ENCODE results near the gene TRIM59.
A peak's percentile ranks its signal among the peaks of the same experiment; 100 is the strongest.

TRIM59 gene

GRCh38 chr3:160401291-160402095, 48.1 kb downstream of the TRIM59 start:
- peak; percentile 72 for DNase-seq

- no peak for DNase-seq
Measured at GRCh38 chr3:160400702-160401150, 48.9 kb downstream of the TRIM59 start.

- peak; percentile 39 for DNase-seq
Measured at GRCh38 chr3:160400030-160400701, 49.4 kb downstream of the TRIM59 start.

- DNase-seq = peak; percentile 96
Measured at GRCh38 chr3:160399125-160400029, 50.2 kb downstream of the TRIM59 start, which contains the start of the genes IFT80 and SMC4. TSS of gene IFT80 (minus strand) at chr3:160399225. CDS start at chr3:160384600, 14,625 bp downstream. TSS of gene SMC4 (plus strand) at chr3:160399650. CDS start at chr3:160400827, 1,177 bp downstream.

GRCh38 chr3:160398820-160399124, 50.8 kb downstream of the TRIM59 start:
- DNase-seq = no peak

GRCh38 chr3:160395297-160395696, 54.3 kb downstream of the TRIM59 start:
- DNase-seq = peak; percentile 82

GRCh38 chr3:160394009-160394392, 55.6 kb downstream of the TRIM59 start:
- DNase-seq = no peak

GRCh38 chr3:160393346-160394008, 56.1 kb downstream of the TRIM59 start:
- DNase-seq = no peak

GRCh38 chr3:160392798-160393197, 56.8 kb downstream of the TRIM59 start:
- no peak for DNase-seq

- no peak for DNase-seq
Measured at GRCh38 chr3:160390565-160391138, 58.9 kb downstream of the TRIM59 start.

All from fibroblast of skin of right quadriceps (primary cell).